H1 (cell line): Measurements from ENCODE around the gene LY9. TPM values are rescaled to one million over a fixed set of nuclear protein-coding genes. Genes with fewer than 3 reads are reported as not detected.

Experiments
- CBX5 ChIP-seq: fragments of 300-800, 300-1000 bp; sonication (generic); IDR thresholded peaks from 2 replicates; pipeline ENCODE4 v1.7.1; 2016; ENCODE audit warnings: antibody characterized with exemption, low read length, low read depth
- CHD7 ChIP-seq: fragments of 300-600 bp; sonication (generic); IDR thresholded peaks from 2 replicates; pipeline ENCODE4 v1.7.1; 2012; ENCODE audit warnings: low read length, moderate library complexity, mild to moderate bottlenecking, inconsistent platforms; ENCODE audit not compliant: insufficient replicate concordance
- E2F6 ChIP-seq: IDR thresholded peaks from 2 replicates; pipeline ENCODE4 v1.6.1; 2012; ENCODE audit warnings: inconsistent platforms
- JUND ChIP-seq: IDR thresholded peaks from 2 replicates; pipeline ENCODE4 v1.6.1; 2011; ENCODE audit warnings: mild to moderate bottlenecking, improper control_type of control experiment, low read length
- KDM5A ChIP-seq: fragments of 200-600 bp; IDR thresholded peaks from 2 replicates; pipeline ENCODE4 v1.7.1; 2012; ENCODE audit warnings: mild to moderate bottlenecking, low read length, inconsistent platforms, mixed read lengths
- MAFK ChIP-seq: IDR thresholded peaks from 2 replicates; pipeline ENCODE4 v1.6.1; 2012; ENCODE audit warnings: low read depth, mild to moderate bottlenecking, improper control_type of control experiment, low read length
- PHF8 ChIP-seq: fragments of 200-600 bp; sonication (generic); conservative IDR thresholded peaks from 2 replicates; pipeline ENCODE4 v1.7.1; 2012; ENCODE audit warnings: low read depth, mild to moderate bottlenecking, inconsistent platforms, low read length, moderate library complexity
- RNF2 ChIP-seq: fragments of 200-900, 300-1000 bp; sonication (generic); IDR thresholded peaks from 2 replicates; pipeline ENCODE4 v1.7.1; 2016; ENCODE audit warnings: borderline replicate concordance, low read depth, mild to moderate bottlenecking, antibody characterized with exemption, low read length; ENCODE audit not compliant: poor library complexity, severe bottlenecking; ENCODE audit errors: missing control alignments
- SIX5 ChIP-seq: IDR thresholded peaks from 2 replicates; pipeline ENCODE4 v1.6.1; 2011; ENCODE audit warnings: mild to moderate bottlenecking, low read depth, low read length
- SP1 ChIP-seq: IDR thresholded peaks from 2 replicates; pipeline ENCODE4 v1.6.1; 2011; ENCODE audit warnings: low read depth, low read length
- SUZ12 ChIP-seq: fragments of 200-600 bp; sonication (generic); IDR thresholded peaks from 2 replicates; pipeline ENCODE4 v1.6.1; 2012; ENCODE audit warnings: mild to moderate bottlenecking, inconsistent platforms, low read length, moderate library complexity, mixed read lengths
- polyA plus RNA-seq, 7 experiments: library from polyadenylated mRNA; depleted of rRNA in 3 of 7; stranded (reverse) in 5 of 7; unstranded in 2 of 7; fragments of >200 nt in 5 of 7; fragments of 200-250 nt in 2 of 7; gene quantifications; 1 replicate in 5 of 7; 2 replicates in 1 of 7; 4 replicates in 1 of 7; pipeline versions ENCODE4 v1.2.1 to v1.2.3, GENCODE V29; 2011 to 2013; ENCODE audit warnings: missing spikeins in 2 of 7, mixed read lengths in 2 of 7
- total RNA-seq: library from RNA; stranded (reverse); fragmentation: NEBNext Ultra II Directional; extraction: Animal tissue kit (Norgen Biotek cat#: 25700); gene quantifications from 2 replicates; pipeline ENCODE4 v1.2.1, GENCODE V29; 2021

The LY9 gene
- total and polyA plus RNA-seq, 2 of the 8 experiments (the other 6 are each of a cell fraction or from before 2014, with no cell fraction given), result not detected

- TF ChIP-seq CHD7 (no peak), PHF8 (no peak), SIX5 (no peak), JUND (no peak), SUZ12 (no peak), E2F6 (no peak), CBX5 (no peak), MAFK (no peak), RNF2 (no peak), SP1 (no peak), KDM5A (no peak)
Measured at GRCh38 chr1:160752924-160753323, 43.0 kb upstream of the LY9 start (continued).
